HG03521 (cell line): Measurements from ENCODE around the gene WNT9A.

ENCODE experiments used
- ATAC-seq: cut with Tn5 transposase; IDR thresholded peaks from one replicate; pipeline ENCODE4 v1.9.1; 2021; ENCODE audit warnings: mild to moderate bottlenecking, moderate library complexity; ENCODE audit not compliant: unreplicated experiment

WNT9A gene

GRCh38 chr1:227942021-227942715 is 5.6 kb downstream of the WNT9A start:
- ATAC-seq, result no peak

- no peak for ATAC-seq
Observed at GRCh38 chr1:227941509-227942020, 6.2 kb downstream of the WNT9A start.

DNA sequence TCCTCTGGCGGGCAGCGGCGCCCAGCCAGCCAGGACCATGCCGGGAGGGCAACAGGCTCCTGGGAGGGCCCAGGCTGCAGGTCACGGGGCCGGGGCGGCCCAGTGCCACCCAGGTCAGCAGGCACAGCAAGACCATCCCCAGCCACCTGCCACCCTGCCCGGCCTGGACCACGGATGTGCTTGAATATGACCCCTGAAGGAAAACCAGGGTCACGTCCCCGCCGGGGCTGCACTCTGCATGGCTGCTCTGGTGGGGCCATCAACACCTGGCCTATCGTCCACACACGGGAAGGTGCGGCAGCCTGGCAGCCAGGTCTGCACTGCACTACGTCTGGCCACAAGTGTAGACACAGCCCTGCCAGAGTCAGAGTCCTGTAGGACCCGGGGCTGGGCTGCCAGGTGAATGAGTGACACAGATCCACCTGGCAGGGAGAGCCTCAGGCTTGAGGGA is 6.9 kb downstream of the WNT9A start:
- ATAC-seq, result no peak

DNA sequence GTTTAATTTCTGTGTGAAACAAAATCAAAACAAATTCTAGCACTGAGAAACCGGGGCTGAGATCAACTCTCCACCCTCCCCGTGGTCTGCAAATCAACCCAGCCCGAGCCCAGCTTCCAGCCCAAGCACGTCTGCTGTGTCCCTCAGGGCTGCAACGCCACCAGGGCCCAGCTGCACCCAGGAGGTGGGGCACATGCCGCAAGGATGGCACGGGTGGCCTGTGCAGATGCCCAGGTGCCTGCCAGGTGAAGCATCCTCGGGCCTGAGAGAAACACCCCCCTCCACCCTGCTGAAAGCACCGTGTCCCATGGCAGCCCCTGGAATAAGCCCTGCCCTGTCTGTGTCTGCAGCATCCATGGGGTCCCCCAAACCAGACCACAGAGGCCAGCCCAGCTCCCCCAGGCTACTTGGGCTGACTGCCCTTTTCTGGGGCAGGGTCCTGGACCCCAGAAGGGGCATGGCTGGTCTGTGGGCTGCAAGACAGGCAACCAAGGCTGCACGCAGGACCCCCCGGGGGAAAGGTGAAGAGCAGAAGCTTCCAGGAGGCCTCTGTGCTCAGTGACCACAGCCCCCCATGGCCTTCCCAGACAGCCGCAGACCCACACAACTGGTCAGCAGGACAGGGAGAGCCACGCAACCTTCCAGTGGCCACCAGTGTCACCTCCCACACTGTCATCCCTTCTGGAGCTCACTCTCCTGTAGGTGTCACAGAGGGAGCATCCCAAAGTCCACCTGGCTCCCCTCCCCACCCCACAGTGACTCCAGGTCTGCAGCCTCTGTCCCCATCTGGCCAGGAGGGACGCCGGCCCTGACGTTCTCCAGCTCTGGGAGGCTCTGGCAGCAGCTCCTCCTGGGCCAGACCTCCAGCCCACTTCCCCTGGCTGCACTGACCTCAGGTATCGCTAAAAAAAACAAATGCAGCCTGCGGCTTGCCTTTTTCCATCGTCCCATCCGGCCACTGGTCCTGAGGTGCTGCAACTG is 7.7 kb downstream of the WNT9A start:
- ATAC-seq, result no peak

GRCh38 chr1:227938911-227939790 is 8.6 kb downstream of the WNT9A start:
- no peak for ATAC-seq

GRCh38 chr1:227938276-227938675 is 9.5 kb downstream of the WNT9A start:
- ATAC-seq, result no peak

DNA sequence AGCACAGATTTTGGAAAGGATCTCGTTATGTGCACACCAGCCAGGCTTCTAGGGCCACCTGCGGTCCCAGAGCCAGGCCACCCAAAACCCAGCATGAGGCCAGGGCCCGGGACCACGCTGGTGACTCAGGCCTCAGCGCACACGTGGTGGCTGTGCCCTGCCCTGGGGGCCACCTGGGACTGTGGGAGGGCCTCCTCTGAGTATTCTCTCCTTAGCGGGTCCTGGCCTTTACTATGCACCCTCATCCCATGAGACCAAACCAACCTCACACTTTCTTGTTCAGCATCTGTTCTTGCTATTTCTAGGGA is 9.9 kb downstream of the WNT9A start:
- no peak for ATAC-seq

GRCh38 chr1:227937031-227937837 is 10.5 kb downstream of the WNT9A start:
- no peak for ATAC-seq

DNA sequence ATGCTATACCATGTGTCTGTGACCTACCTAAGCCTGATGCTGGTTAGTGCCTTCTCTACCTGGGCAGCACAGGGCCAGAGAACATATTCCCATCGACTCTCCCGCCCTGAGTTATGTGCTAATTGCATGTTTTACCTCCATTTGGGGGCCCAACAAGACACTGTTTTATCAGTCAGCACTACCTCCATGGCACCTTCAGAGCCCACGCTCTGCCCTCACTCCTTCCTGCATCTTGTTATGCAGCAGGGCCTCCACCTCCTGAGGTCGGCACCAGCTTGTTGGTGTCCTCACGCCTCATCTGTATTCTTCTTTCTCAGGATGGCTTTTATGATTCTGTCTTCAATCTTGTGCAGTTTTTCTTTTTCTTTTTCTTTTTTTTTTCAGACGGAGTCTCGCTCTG is 11.9 kb downstream of the WNT9A start:
- ATAC-seq, result no peak

GRCh38 chr1:227934476-227935313 is 13.0 kb downstream of the WNT9A start:
- ATAC-seq, result no peak

DNA sequence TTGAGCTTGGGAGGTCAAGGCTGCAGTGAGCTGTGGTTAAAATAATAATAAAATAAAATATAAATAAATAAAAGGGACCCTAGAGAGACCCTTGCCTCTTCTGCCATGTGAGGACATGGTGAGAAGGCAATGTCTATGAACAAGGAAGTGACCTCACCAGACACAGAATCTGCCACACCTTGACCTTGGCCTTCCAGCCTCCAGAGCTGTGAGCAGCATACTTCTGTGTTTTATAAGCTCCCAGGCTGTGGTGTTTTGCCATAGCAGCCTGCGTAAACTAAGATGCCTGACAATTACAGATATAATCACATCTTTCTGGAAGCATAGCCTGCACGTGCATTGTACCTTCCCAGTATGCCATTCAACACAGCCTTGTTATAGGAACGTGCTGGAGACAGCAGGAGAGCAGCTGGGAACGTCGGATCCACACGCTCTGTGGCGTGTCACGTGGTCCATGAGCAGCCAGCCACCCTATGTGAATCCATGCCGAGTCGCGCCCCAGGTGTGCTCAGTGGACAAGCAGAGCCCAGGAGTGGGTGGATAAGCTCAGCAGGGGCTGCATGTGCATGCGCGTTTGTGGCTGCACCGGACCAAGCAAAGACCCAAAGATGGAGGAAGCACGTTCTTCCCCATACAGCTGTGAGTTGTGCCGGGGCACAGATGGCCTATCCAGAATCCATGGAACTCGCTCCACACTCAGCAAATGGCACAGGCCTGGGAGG is 17.8 kb downstream of the WNT9A start:
- ATAC-seq, result no peak

- no peak for ATAC-seq
Observed at GRCh38 chr1:227928811-227929375, 18.8 kb downstream of the WNT9A start.

DNA sequence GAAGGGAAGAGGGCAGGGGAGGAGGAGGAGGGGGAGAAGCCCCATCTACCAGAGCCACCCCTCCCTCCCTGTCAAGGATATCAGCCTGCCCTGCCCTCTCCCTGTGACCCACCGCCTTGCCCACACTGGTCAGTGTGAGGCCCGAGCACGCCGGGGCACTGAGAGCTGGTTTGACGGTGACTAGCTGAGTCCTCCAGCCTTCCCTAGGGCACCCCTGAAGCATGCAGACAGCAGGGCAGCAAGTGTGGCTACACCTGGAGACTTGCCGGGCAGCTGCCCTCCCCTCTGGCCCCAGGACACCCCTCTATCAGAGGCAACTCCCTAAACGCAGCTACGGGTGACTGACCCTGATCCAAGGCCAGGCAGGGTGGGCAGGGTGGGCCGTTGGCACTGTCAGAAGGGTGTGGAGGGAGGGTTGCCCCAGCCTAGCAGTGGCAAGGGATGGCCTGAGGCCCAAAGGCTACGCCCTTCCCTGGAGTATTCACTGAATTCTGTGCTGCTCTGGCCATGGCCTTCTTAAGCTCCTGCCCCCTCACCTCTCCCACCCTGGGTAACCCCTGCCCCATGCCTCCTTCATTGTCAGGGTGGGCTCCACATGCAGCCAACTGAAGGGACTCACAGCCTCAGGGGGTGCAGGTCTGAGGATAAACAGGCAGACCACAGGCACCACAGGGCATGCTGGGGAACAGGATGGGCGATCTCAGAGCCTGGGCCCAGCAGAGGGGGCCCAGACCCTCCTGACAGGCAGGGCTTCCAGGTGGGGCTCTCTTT is 19.6 kb downstream of the WNT9A start:
- ATAC-seq, result no peak

GRCh38 chr1:227926896-227927885 is 20.5 kb downstream of the WNT9A start:
- no peak for ATAC-seq

- no peak for ATAC-seq
Observed at GRCh38 chr1:227926216-227926791, 21.4 kb downstream of the WNT9A start.
